Measurements from ENCODE around the gene SYT7. TPM values are rescaled to one million over a fixed set of nuclear protein-coding genes. Genes with fewer than 3 reads are reported as not detected.

Gene SYT7
- total and polyA plus RNA-seq, 9 donors = 0.24 to 4.9 (median 1.7) TPM

DNA sequence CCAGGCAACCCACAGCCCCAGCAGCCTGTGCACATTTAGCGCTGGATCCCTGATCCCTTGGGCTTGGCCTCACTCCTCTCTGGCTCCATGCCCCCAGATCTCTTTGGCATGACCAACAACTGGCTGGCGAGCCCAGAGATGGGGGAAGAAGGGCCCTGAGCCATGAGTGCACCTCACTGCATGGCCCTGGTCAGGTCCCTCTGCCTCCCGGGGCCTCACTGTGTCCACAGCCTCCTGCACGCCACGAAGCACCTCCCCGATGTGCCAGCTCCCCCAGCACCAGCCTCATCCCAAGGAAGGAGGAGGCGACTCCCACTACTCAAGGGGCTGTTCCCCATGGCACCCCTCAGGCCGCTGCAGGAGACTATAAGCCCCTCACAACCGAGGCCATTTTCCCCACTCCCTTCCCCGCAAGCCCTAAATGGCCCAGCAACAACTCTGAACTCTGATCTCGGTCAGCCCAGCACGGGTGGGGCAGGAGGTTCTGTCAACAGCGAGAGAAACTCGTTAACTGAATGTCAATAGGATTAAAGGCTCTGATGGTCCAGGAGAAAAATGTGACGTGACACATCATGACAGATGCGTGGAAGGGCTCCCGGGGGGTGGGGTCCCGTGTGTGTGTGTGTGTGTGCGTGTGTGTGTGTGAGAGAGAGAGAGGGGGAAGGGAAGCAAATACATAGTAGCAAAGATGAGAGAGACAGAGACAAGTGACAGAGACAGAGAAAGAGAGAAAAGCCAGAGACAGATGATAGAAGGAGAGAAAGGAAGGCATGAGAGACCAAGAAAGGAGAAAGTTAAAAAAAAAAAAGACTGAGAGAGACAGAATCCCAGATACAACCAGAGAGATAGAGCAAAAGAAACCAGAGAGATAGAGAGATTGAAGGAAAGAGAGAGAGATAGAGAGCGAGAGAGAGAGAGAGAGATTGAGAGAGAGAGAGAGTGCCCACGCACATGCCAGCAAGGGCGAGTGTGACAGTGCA lies 28.4 kb upstream of the SYT7 start:
- Histone ChIP-seq H3K9me3 (no peaks in the 10 kb centered on the region), H3K27ac (no peak overlapping the region), H3K4me3 (no peak overlapping the region), H3K27me3 (no peaks in the 10 kb centered on the region), H3K36me3 (no peaks in the 10 kb centered on the region), H3K4me1 (ENCODE audit: insufficient read depth) (no peaks in the 10 kb centered on the region)
- TF ChIP-seq POLR2A (IDR thresholded peaks at IDR 0.05) = no peak
- no peak for TF ChIP-seq EP300 (IDR thresholded peaks at IDR 0.05)
- TF ChIP-seq, protein P1, sequence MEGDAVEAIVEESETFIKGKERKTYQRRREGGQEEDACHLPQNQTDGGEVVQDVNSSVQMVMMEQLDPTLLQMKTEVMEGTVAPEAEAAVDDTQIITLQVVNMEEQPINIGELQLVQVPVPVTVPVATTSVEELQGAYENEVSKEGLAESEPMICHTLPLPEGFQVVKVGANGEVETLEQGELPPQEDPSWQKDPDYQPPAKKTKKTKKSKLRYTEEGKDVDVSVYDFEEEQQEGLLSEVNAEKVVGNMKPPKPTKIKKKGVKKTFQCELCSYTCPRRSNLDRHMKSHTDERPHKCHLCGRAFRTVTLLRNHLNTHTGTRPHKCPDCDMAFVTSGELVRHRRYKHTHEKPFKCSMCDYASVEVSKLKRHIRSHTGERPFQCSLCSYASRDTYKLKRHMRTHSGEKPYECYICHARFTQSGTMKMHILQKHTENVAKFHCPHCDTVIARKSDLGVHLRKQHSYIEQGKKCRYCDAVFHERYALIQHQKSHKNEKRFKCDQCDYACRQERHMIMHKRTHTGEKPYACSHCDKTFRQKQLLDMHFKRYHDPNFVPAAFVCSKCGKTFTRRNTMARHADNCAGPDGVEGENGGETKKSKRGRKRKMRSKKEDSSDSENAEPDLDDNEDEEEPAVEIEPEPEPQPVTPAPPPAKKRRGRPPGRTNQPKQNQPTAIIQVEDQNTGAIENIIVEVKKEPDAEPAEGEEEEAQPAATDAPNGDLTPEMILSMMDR (IDR thresholded peaks at IDR 0.05) = no peak
- DNase-seq = no peak
- WGBS, 3 donors = 56 to 63% (median 60%) methylated on average over 22 of the region's 22 CpGs
- intact Hi-C loops (cut with DNase I) = no loop called here

DNA sequence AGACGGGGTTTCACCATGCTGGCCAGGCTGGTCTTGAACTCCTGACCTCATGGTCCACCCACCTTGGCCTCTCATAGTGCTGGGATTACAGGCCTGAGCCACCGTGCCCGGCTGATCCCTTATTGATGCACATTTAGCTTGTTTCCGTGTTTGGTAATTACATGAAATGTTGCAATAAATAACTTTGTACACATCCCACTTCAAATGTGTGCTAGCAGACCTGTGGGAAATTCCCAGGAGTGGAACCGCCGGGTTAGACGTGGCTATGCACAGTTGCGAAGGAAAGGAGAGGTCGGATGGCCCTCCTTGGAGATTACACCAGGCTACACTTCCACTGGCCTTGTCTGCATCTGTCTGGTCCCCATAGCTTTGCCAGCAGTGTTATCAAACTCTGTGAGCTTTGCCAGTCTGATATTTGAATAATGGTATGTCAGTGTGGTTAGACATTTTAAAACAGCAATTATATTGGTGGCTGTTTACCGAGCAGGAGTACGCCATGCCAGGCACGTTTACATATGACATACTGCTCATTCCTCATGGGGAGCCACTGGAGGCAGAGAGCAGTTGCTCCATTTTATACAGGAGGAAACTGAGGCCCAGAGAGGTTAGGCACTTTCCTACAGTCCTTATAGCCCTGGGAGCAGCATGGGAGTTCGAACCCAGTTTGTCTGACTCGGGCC lies 27.2 kb upstream of the SYT7 start:
- no peaks in the 10 kb centered on the region for H3K27me3 ChIP-seq
- no peak overlapping the region for H3K27ac ChIP-seq
- intact Hi-C loops (cut with DNase I) = no loop called here
- TF ChIP-seq EP300 (IDR thresholded peaks at IDR 0.05) (no peak), POLR2A (IDR thresholded peaks at IDR 0.05) (no peak)
- TF ChIP-seq, protein P1 (IDR thresholded peaks at IDR 0.05) = no peak
- H3K9me3 ChIP-seq = no peaks in the 10 kb centered on the region
- 82 to 87% (median 83%) methylated on average over 14 of the region's 14 CpGs for WGBS, 3 donors
- H3K36me3 ChIP-seq = no peaks in the 10 kb centered on the region
- no peak overlapping the region for H3K4me3 ChIP-seq
- no peak for DNase-seq
- peaks cover 4% of the 10 kb centered on the region for H3K4me1 ChIP-seq (ENCODE audit: insufficient read depth)

DNA sequence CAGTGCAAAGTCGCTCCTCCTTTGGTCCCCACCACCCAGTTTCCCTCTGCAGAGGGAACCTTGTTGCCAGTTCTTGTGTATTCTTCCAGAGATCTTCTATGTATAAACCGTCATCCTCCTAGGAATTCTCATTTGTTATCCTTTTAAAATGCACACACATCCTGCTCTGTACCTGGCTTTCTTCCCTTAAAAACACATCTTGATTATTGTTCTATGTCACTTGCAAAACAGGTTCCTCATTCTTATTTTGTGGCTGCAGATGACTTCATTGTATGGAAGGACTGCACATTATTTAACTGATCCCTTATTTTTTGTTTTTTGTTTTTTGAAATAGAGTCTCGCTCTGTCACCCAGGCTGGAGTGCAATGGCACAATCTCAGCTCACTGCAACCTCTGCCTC lies 26.6 kb upstream of the SYT7 start:
- intact Hi-C loops (cut with DNase I) = no loop called here
- no peaks in the 10 kb centered on the region for H3K36me3 ChIP-seq
- 76 to 82% (median 77%) methylated on average over 3 of the region's 3 CpGs for WGBS, 3 donors
- H3K9me3 ChIP-seq = no peaks in the 10 kb centered on the region
- no peak overlapping the region for H3K4me3 ChIP-seq
- peaks cover 5% of the 10 kb centered on the region for H3K4me1 ChIP-seq (ENCODE audit: insufficient read depth)
- TF ChIP-seq, protein P1 (IDR thresholded peaks at IDR 0.05) = no peak
- TF ChIP-seq EP300 (IDR thresholded peaks at IDR 0.05) (no peak), POLR2A (IDR thresholded peaks at IDR 0.05) (no peak)
- no peaks in the 10 kb centered on the region for H3K27me3 ChIP-seq
- DNase-seq = no peak
- H3K27ac ChIP-seq = no peak overlapping the region

DNA sequence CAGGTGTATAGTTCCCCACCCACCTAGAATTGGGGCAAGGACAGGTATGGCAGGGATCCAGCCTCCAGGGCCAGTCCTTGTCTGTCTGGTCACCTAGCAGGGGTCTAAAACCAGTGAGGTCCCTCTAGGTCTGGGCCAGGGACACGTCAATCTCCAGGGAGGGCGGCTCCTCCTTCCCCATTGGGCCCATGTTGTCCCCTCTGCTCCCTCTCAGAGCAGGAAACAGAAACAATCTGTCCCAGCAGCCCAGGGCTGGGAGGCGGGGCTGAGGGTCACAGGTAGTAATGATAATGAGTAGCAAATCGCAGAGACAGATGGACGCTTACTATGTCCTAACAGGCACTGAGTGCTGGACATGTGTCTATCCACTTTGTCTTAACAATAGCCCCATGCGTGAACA lies 22.8 kb upstream of the SYT7 start:
- no peak overlapping the region for H3K27ac ChIP-seq
- H3K9me3 ChIP-seq = no peaks in the 10 kb centered on the region
- TF ChIP-seq POLR2A (IDR thresholded peaks at IDR 0.05) (no peak), EP300 (IDR thresholded peaks at IDR 0.05) (no peak)
- TF ChIP-seq, protein P1 (IDR thresholded peaks at IDR 0.05) = no peak
- H3K4me3 ChIP-seq = no peak overlapping the region
- H3K36me3 ChIP-seq = no peaks in the 10 kb centered on the region
- intact Hi-C loops (cut with DNase I) = no loop called here
- DNase-seq = no peak
- H3K4me1 ChIP-seq (ENCODE audit: insufficient read depth) = peaks cover 9% of the 10 kb centered on the region
- H3K27me3 ChIP-seq = no peaks in the 10 kb centered on the region
- 76 to 77% (median 77%) methylated on average over 6 of the region's 6 CpGs for WGBS, 3 donors
